Inflammatory macrophage treated with lipopolysaccharide for 4 hours (primary cell): ENCODE results near the gene SAMD3.
A peak's percentile ranks its signal among the peaks of the same experiment; 100 is the strongest.
"Not testable (repeated sequence)": the region's sequence is repeated elsewhere in the genome, so short reads cannot be mapped to it uniquely, and the experiment has no call there.

ENCODE experiments used
- DNase-seq: peaks from one replicate; pipeline ENCODE4 v3.0.0-alpha.2; 2020

SAMD3 gene

DNA sequence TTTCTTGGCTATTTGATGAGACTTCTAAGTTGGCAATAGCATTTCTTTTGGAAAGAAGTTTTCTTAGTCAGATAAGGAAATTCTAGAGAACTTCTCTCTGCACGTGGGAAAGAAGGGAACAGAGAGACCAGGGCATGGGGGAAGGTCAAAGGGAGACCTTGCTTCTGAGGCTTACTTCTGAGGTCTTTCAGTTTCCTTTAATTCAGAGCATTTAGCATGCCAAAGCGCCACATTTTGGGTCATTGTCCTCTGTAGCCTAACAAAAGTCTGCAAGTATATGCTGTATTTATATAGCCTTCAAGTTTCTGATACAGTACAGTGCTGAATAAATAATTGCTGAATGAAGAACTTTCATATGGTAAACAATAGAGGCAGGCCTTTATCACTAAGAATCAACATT is 95.6 kb downstream of the SAMD3 start:
- DNase-seq, result no peak

DNA sequence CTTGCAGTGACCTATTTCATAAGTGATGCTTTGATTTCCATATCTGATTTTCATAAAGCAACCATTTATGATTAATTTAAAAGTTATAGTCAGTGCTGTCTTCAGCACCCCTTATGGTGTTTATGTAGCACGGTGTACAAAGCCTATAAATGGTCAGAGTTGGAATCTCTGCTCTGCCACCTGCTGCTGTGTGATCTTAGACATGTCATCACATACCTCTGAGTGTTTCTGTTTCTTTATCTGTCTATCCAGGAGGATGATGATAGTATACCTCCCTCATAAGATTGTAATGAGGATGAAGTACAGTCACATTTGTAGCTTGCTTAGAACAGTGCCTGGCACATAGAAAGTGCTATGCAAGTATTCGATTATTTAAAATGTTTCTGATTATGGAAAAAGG is 100.5 kb downstream of the SAMD3 start:
- DNase-seq, result no peak

DNA sequence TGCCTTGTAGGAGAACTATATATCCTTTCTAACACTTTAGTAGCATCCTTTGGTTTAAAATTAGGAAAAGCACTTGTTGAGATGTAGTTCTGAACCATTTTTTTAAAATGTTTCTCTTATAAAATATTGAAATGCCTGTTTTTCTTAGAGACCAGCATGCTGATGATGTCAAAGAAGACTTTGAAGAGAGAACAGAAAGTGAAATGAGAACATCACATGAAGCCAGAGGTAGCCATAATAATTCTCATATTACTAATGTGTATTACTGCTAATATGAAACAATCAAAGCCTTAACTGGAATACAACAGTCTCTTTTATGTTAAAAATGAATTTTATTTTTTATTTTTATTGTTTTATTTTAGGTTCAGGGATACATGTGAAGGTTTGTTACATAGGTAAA is 102.0 kb downstream of the SAMD3 start:
- DNase-seq, result no peak

DNA sequence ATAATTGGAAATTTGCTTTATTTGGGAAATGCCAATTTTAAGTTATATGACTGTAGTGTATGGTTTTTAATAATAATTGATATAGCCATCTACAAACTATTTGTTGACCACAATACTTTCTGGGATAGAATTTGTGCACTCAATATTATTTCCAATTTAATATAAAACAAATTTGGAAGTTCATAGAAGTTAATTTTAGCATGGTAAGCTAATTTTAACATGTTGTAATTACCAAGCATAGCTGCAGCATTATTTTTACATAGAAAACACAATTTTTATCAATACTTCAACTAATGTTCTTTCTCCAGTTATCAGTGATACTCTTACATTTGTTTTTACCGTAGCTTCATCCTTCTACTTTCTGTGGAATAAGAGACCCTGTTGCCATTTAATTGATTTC is 103.5 kb downstream of the SAMD3 start:
- DNase-seq, result no peak

DNA sequence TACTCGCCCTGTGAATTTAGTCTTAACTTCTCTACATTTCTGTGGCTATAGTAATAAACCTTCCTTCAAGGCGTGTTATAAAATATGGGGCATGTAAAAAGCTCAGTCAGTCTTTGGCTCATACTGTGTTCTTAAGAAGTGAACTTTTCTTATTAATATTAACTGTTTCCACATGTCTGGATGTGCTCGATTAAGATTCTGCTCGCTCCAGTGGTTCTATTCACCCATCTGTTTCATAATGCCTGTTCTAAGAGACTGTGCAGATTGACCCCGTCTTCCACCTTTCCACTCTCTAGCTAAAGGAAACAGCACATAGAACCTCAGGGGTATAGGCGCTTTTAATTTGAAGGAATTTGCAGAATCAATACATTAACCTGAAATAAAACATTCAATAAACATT is 104.5 kb downstream of the SAMD3 start:
- DNase-seq, result no peak

DNA sequence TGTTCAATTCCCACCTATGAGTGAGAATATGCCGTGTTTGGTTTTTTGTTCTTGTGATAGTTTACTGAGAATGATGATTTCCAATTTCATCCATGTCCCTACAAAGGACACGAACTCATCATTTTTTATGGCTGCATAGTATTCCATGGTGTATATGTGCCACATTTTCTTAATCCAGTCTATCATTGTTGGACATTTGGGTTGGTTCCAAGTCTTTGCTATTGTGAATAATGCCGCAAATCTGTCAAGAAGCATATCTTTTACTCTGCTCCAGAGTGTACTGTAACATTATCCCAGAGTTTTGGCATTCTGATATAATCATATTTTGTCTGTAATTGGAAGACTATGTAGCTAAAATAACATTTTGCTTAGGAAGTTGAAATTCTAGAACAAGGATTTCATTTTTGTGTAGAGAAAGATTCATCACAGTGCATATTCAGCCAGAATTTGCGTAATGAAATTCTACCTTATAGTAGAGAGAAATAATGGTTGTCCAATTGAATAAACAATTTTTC is 105.5 kb downstream of the SAMD3 start:
- DNase-seq, result not testable (repeated sequence)

DNA sequence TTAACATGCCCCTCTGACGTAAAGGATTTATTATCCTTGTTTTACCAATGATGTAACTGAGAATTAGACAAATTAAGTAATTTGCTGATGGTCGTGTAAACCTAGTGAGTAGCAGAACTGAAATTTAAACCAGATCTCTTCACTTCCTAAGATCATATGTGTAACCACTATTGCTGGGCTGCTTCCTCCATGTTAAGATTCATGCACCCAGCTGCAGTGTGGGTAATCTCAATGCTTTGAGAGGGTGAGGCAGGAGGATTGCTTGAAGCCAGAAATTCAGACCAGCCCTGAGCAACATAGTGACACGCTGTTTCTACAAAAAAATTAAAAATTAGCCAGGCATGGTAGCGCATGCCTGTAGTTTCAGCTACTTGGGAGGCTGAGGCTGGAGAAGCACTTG is 106.5 kb downstream of the SAMD3 start:
- DNase-seq, result no peak

DNA sequence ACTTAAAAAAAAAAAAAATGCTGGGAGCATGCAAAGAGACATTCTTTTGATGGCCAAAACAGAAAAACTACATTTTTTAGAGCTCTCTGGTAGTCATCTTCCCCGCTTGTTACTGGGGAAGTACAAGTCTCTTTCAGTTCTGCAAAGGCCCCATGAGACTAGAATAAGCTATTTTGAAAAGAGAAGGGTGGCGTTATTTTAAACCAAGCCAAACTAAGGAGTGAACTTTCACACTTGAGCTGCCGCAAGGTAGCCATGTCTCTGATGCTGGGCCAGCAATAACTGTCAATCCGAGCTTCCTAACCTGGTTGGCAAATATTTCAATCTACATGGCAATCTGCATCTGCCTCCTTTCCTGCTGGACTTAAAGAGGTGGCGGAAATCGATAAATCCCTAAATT is 107.7 kb downstream of the SAMD3 start:
- DNase-seq, result peak; percentile 7

DNA sequence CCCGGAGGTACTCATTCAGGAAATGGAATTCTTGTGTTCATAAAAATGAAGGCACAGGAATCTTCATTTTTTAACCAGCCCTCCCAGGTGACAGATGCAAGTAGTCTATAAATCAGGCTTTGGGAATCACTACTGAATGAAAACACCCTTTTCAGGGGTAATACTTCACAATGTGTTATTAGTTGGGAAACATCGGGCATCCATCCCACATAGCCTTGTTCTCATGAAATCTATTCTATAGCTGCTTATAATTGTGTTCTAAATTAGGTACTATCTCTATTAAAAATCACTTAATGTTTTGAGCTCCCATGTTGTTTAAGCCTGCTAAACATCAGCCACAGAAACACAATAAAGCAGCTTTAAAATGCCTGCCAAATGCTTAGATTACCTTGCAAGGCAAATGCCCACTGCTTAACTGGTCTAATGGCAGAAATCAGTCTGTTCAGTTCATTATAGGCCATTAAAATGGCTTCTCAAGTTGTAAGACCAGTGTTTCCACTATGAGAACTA is 109.5 kb downstream of the SAMD3 start:
- DNase-seq, result no peak

DNA sequence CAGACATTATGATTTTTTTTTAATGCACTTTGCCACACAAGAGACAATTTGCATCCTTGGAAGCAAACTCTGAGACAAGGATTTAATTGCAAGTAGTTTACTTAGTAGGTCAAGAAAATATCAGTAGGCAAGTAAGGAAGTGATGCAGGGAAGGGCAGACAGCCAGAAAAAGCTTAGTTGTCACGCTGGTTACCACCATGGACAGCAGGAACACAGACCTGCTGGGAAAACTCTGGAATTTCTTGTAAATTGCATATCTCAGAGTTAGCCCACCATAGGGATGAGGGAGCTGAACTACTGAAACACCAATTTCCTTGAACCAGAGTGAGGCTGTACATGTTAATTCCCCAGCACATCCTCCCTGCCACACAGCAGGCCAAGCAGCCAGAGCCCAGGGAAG is 111.7 kb downstream of the SAMD3 start:
- DNase-seq, result no peak

DNA sequence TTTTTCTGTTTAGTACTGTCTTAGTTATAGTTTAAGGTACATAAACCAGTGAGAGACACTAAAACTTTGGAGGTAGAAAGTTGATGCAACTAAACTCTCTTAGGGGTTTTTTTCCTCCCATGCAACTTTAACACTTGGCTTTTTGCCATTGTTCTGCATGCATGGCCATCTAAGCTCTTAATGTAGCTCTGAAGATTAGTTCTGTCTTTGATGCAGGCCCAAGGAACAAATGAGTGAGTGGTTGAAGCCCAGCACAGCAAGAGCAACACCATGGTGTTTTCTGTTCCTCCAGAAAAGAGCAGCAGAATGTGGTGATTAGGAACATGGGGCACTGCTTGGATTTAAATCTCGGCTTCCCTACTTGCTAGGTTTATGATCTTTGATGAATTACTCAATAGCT is 115.0 kb downstream of the SAMD3 start:
- DNase-seq, result no peak

DNA sequence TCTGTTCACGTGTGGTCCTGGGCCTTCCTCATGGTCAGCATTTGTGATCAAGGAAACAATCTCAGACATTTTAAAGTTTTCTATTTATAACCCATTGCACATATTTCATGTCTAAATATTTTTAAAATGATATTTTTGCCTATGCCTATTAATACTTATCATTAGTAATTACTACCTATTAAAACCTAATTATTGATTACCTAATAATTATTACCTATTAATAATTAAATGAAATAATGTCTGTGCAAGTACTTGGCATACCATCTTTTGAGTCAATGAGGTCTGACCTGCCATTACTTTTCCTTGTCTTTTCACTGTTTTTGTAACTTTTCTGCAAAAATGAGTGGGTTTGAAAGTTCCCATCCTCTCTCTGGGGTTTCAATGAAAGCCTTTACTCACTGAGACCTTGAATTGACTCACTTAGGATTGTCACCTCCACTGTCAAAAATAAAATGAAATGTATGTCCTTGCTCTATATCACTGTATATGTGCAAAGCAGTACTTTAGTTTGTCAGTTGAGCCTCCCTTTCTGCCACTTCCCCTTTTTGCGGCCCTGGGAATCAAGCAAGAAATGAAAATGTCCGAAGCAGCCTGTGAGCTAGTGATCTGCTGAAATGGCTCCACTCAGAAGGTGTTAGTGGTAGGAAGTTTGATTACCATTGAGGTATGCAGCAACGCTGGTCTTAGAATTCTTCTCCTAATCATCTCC is 116.6 kb downstream of the SAMD3 start:
- peak; percentile 21 for DNase-seq

DNA sequence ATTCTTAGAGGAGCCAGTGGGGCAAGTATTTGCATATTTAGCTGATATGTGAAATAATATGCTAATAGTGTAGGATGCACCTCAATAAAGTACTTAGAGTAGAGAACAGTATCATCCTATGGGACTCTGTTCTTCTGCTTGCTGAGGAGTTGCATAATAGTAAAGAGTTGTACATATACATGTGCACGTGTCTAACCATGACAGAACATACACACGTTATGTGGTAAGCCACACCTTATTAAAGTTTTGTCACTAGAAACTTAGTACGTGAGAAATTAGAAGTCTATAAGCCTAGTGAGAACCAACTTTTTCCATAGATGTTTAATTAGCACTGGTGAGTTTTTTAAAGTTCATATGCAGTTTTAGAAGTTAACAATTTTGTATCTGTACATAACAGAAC is 123.6 kb downstream of the SAMD3 start:
- no peak for DNase-seq

DNA sequence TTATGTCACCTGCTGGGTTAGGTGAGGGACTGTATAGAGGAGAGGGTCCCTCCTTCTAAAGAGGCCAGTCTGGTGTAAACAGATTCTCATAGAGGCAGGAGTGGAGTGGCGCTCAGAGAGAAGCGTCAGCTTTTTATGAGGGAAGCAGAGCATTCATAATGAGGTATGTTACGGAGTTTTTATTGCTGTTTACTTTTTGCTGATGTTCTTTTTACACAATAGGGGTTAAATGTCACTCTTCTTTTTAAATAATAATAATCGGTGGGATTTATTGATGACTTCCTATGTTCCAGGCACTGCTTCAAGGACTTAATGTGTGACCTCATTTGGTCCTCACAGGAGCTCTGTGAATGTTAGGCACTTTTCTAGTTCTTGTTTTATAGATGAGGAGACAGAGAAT is 124.4 kb downstream of the SAMD3 start:
- DNase-seq, result no peak
